GM21447 (cell line): ENCODE measurements around the gene POGK.
"Not testable (repeated sequence)": the region's sequence is repeated elsewhere in the genome, so short reads cannot be mapped to it uniquely, and the experiment has no call there.

Source experiments
- ATAC-seq: cut with Tn5 transposase; IDR thresholded peaks from one replicate; pipeline ENCODE4 v1.9.1; 2021; ENCODE audit not compliant: unreplicated experiment

POGK gene

DNA sequence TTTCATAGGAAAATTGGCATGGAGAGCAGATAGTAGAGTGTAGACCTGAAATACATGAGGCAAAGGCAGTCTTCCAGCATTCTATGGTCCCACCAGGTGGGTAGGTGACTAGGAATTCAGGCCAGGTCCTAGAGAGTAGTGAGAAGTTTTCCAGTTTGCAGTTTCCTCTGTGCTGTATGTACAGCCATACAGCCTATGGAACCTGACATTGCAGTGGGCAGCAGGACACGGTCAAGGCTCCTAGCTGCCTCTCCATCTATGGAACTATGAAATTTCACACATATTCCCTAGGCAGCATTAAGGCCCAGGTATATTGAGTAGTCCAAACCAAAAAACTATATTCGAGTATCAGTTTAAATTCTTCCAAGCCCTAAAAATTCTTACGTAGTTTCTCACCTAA, 16.3 kb downstream of the POGK start:
- no peak for ATAC-seq

DNA sequence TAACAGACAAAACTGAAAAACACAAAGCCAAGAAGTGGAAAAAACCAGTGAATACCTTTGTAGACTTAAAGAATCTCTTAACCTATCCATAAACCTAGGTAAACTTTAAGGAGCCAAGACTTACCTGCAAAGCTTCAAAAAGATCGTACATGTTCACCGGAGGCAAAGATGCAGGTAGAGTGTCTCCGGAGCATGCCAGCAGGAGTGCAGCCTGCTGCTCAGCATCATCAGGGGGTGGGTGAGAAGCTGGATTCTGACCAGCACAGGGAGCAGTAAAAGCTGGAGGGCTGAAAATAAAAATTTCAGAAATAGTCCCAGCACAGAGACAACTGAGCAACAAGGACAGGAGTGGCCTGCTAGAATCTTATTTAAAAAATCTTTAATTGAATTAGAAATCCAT, 18.7 kb downstream of the POGK start:
- no peak for ATAC-seq

DNA sequence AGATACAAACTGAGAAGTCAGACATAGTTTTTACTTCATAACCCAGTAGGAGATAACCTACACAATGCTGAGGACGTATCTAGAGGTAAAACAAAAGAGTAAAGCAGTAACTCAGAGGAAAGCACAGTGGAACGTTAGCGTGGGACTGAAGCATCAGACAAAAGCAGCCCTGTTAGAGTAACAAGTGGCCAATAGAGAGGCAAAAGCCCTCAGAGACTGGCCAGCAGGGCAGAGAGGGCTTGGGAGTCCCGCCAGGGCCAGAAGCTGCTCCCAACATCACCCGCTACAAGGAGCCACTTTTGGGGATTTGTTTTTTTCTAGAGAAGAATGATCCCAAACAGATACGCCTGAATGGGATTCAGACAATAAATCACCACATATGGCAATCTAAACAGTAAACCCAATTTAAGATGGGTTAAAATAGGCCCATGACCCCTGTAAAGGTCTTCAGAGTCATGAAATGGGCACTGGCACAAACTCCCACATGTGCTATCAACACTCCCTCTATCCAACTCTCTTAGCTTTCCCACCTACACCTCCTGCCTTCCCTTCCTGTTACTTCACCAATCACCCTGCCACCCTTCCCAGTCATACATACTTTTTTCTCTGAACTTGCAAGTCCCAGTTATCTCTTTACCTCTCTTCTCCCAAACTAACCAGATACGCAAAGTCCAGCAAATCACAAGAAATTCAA, 19.6 kb downstream of the POGK start:
- no peak for ATAC-seq

DNA sequence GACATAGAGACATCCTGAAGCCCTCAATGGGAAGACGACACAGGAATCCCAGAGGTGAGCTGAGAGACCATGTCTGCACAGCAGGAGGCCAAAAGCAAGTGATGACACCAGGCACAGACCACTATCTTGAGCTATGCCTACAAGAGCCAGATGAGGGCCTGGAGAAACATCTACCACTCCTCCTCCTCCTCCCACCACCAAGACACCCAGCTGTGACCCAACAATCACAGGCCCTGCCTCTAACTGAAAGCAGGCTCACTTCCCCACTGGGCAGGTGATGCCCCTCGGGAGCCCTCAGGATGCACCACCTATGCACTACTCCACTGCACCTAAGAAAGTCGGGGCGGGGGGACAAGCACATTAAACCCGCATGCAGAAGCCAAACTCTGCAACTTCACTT, 20.3 kb downstream of the POGK start:
- no peak for ATAC-seq

DNA sequence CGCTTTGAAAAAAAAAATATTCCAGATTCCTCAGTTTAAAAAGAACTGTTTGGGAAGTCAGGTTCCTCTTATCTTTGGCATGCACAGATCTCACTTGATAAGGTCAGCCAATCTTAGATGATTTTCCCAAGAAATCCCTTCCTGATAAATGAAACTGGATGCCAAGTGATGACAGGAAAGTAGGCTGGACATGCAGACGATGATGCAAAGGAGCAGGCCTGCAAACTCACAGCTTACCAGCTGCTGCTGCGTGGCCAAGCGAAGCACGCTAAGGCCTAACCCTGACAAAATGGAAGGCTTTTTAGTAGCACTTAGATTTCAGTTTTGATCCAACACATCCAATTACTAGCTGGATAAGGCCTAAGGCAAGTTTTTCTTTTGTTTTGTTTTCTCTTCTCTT, 26.7 kb downstream of the POGK start:
- ATAC-seq: no peak

DNA sequence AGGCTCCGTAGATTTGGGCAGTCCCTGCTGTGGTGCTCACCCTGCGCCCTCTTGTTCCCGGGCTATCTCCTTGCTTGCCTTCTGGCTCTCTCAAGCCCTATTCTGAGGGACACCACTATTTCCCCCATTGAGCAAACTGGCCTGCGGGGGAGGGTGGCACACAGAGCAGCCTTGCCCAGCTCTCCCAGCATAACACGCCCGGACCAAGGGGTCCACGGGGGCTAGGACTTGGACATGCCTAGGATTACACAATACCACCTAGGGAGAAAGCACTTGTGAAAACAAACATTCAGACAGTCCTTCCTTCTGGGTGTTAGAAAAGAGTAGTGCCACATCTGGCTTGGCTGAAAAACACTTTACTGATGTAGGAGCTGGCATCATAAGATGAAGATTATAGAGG, 29.4 kb downstream of the POGK start:
- ATAC-seq: no peak

DNA sequence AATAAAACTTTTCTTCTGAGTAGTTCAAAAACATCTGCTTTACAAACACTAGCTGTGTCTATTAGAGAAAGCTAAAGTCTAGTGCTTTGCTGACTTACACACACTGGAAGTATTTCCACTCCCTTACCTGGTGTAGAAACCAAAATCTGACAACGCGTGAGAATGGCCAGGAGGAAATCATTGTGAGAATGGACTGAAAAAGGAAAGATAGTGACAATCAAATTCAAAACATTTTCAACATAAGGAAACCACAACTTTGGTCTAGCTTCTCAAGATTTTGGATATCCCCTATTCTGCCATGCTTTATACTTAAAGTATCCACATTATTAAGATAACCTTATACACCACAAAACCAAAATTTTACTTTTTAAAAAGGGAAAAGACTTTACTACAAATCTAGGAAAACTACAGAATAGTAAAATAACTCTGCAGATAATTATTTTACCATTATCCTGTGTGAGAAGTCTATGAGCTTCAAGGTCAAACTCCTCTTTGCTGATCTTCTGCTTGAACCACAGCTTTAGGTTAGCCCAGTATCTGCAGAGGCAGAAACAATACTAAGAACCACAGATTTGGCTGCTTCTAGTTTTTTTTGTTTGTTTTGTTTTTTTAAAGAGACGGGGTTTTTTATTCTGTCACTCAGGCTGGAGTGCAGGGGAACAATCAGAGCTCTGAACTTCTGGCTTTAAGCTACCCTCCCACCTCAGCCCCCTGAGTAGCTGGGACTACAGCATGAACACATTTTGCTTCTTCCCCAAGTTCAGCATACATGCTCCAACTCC, 30.2 kb downstream of the POGK start:
- ATAC-seq: no peak

DNA sequence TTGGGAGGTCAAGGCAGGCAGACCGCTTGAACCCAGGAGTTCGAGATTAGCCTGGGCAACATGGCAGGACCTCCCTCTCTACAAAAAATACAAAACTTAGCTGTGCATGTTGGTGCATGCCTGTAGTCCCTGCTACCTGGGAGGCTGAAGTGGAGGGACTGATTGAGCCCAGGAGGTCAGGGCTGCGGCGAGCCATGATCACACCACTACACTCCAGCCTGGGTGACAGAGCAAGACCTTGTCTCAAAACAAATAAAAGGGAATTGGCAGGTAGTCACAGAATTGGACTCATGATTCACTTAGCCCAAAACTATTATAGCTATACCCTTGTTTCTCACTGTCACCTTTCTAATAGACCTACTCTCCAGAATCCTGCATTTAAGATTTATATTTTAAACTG, 31.3 kb downstream of the POGK start:
- ATAC-seq: no peak

DNA sequence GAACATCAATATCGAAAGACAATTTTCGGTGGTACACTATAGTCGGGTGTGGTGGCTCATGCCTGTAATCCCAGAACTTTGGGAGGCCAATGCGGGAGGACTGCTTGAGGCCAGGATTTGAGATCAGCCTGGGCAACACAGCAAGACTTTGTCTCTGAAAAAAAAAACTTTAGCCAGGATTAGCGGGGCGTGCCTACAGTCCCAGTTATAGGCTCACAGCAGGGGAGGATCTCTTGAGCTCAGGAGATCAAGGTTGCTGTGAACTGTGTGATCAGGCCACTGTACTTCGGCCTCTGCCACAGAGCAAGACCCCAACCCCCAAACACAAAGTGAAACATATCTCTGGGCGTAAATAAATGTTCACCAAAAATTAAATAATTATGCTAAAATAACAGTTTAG, 35.2 kb downstream of the POGK start:
- ATAC-seq: no peak

DNA sequence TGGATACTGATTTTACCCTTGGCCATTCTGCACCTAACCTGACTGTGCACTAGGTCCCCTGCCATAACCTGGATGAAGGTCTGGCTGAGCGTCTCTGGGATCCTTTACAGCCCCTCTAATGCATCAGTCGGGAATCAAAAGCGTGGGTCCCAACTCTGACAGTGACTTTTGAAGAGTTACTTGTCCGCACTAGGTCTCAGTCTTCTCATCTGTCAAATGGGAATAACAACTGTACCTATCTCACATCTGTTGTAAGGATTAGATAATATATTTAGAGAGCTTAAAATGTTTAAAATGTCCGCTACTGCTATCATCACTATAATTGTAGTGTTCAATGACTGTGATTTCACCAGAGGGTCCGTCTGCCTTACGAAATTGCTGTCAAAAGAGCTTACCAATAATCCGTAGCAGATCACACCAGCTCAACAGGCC, 36.0 kb downstream of the POGK start:
- no peak for ATAC-seq

DNA sequence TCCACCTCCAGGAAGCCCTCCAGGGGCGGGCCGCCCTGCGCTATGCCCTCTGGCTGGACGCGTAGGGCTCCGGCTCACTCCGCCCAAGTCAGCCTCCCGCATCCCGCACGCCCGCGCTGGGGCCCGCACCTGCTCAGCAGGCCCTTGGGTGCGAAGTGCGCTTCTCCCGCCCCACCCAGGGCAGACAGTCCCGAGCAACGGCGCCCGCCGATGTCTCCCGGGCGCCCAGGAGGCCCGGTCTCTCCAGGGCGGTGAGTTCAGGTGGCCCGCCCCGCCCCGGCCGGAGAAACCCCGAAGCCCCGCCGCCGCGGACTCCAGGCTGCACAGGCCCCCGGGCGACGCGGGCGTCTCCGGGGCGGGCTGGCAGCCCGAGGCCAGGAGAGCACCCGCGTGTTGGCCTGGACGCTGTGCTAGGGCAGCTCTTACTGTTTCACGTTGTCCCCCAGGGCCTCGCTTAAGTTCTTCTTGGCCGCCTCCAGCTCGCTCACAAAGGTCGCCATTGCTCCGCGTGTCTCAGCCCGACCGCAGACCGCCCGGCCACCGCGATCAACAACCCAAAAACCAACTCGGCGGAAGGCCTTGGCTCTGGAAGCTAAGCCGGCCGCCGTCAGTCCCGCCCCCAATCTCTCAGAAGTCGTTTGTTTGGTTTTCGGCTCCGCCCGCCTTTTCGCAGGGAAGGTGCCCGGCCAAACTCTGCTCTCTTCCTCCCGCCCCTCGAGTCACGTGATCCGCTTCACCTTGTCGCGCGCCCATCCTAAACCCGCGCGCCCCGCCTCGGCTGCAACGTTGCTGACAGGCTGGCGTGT, 36.7 kb downstream of the POGK start, which contains the start of gene TADA1:
TADA1 (minus strand) TSS at position 531 of the 806 bp plus-strand sequence; CDS start at position 500, 31 bp downstream.
- ATAC-seq: peak; percentile 91

DNA sequence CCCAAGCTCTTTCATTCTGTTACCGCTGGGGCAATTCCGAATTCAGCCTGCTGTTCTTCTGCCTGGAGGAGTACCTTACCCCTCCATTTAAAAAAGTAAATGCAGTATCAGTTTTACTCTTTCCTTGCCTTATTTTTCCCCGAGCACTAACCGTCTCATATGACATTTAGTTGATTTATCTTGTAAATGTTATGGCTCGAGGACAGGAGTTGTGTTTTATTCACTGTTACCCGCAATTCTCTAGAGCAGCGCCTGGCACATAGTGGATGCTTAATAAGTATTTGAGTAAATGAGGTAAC, 37.2 kb downstream of the POGK start:
- ATAC-seq: peak; percentile 2

DNA sequence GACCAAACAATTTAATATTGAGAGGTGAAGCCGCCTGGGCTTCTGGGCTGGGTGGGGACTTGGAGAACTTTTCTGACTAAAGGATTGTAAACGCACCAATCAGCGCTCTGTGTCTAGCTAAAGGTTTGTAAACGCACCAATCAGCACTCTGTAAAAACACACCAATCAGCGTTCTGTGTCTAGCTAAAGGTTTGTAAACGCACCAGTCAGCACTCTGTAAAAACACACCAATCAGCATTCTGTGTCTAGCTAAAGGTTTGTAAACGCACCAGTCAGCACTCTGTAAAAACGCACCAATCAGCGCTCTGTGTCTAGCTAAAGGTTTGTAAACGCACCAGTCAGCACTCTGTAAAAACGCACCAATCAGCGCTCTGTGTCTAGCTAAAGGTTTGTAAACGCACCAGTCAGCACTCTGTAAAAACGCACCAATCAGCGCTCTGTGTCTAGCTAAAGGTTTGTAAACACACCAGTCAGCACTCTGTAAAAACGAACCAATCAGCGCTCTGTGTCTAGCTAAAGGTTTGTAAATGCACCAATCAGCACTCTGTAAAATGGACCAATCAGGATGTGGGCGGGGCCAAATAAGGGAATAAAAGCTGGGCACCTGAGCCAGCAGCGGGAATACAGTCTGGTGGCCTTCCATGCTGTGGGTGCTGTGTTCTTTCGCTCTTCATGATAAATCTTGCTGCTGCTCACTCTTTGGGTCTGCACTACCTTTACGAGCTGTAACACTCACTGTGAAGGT, 39.1 kb downstream of the POGK start:
- not testable (repeated sequence) for ATAC-seq

DNA sequence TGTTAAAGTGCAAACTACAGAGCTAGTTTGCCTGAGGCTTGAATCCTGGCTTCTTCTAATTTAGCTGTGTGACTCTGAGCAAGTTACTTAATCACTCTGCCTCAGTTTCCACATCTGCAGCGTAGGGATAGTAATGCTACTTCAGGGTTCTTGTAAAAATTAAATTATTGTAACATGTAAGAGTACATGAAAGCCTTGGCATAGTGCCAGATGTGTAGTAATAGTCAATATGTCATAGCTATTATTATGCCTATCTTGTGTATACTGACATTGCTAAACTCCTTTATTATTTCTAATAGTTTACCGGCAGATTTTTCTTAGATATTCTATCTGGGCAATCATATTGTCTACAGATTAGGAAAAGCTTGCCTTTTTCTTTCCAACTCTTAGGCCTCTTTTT, 43.6 kb downstream of the POGK start:
- ATAC-seq: no peak

DNA sequence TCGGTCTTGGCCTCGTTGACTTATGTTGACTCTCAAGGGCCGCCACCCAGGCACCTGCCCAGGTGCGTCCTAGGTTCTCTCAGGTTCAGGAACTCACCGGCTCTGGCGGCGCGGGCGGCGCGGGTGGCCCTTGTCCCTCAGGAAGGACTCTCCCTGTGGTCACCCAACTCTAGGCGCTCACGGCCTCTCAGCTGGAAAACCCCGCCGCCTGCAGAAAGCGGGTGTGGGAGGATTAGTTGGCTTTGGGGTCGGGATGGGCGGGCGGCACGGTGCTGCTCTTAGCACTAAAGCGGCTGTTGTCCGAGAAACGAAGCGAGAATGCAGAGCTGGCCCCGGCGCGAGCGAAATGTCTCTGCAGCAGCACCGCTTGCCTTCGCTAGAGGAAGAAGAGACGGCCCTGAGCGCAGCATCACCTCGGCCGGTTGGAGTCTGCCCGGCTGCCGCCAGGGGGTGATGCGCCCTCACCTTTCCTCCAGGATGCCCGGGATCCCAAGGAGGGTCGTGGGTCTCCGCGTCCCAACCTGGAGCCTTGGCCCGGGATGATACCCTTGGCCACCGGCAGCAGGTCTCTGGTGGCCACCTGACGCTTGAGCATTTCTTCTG, 44.9 kb downstream of the POGK start:
- no peak for ATAC-seq

DNA sequence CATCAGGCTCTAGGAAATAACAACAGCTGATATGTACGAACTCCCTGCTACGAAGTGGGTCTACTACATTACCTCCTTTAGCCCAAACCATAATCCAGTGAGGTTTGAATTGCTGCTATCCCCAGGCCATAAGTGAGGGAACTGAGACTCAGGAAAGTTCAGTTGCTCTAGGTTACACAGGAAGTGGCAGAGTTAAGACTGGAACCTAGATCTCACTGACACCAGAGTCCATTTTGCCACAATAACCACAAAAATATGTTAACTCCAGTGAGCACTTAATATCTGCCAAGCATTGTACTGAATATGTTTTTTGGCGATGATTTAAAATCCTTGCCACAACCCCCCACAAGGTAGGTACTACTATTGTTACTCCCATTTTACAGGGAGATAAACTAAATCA, 45.7 kb downstream of the POGK start:
- no peak for ATAC-seq

DNA sequence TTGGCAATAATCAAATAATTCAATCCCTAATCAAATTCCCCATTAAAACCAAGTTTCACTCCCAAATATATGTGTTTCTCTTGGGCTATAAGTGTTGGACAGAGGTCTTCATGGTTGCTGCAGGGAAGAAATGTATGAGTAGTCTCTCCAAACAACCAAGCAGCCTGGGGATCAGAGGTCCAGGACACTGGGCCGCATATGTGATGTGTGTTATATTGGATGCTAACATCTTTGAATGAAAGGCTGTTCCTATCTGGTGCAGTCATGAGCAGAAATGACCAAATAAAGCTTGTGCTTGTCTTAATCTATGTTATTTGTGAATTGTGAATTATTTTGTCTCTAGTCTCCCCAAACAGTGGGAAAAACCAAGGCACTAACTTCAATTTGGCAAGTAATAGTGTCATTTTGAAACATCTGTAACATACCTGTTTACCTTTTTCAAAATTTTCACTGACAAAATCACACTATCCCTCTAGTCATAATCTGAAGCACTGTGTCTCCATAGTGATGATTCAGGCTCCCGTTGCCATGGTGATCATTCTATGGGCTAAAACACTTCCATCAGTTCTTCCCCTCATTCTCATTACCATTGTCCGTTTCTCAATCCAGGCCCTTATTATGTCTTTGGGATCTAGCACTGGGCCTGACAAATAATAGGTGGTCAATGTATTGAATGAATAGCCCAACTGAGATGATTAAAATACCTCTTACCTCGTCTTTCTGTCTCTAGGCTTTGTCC, 49.3 kb downstream of the POGK start:
- ATAC-seq: no peak

DNA sequence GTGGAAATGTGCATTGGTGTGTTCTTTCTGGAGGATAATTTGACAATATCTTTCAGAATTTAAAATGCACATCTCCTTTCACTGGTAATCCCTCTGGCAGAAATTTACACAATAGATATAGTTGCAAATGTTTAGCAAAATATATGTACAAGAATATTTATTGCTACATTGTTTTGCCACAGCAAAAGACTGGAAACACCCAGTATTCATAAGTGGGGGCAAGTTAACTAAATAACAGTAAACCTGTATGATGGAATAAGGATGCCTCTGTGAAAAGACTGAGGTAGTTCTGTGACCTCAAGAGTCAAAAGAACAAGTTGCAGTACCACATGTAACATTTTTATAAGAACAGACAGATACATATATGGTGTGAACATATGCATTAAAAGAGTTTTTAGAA, 50.5 kb downstream of the POGK start:
- no peak for ATAC-seq

DNA sequence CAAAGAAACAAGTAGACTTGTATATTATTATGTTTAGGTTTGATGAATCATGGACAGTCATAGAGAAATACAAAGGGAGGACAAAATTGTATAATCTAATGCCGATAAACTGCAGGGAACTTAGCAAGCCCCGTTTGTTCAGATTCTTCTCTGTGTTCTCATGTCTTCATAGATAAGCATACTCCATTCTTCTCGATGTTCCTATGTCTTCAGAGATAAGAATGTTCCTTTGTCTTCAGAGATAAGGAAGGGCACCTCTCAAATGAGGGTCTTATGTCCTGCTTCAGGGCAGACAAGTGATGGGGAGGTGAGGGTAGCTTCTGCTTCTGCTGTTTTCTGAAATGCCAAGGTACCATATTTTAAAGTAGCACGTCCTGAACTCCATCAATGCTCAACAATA, 56.5 kb downstream of the POGK start:
- no peak for ATAC-seq

DNA sequence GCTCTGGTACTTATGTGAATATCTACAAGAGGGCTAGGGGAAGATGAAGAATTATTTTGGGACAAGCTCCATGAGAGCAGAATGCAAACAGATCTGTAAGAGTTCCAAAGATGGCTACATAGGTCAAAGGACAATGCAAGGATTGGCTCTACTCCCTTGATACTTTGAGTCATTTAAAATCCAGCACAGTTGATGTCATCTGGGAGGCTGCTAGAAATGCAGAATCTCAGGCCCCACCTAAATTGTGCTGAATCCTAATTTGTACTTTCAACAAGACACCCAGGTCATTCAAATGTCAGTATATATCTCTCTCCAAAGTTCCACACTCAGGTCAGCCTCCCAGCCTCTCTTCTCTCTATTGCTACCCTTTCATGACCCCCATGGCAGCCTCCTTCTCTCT, 60.5 kb downstream of the POGK start:
- no peak for ATAC-seq
